ENCODE results near the gene ASNS. TPM values are rescaled to one million over a fixed set of nuclear protein-coding genes. Genes with fewer than 3 reads are reported as not detected.
A peak's percentile ranks its signal among the peaks of the same experiment; 100 is the strongest.
"Not testable (repeated sequence)": the region's sequence is repeated elsewhere in the genome, so short reads cannot be mapped to it uniquely, and the experiment has no call there.

Gene ASNS, protein sequence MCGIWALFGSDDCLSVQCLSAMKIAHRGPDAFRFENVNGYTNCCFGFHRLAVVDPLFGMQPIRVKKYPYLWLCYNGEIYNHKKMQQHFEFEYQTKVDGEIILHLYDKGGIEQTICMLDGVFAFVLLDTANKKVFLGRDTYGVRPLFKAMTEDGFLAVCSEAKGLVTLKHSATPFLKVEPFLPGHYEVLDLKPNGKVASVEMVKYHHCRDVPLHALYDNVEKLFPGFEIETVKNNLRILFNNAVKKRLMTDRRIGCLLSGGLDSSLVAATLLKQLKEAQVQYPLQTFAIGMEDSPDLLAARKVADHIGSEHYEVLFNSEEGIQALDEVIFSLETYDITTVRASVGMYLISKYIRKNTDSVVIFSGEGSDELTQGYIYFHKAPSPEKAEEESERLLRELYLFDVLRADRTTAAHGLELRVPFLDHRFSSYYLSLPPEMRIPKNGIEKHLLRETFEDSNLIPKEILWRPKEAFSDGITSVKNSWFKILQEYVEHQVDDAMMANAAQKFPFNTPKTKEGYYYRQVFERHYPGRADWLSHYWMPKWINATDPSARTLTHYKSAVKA
- 10.6 TPM for total RNA-seq

- peak; percentile 95 for DNase-seq
Measured at GRCh38 chr7:97872025-97872669, at the start of gene ASNS. Gene ASNS, minus strand, starts transcription at chr7:97872408. Its CDS starts 3,252 bp downstream, at chr7:97869156.

DNA sequence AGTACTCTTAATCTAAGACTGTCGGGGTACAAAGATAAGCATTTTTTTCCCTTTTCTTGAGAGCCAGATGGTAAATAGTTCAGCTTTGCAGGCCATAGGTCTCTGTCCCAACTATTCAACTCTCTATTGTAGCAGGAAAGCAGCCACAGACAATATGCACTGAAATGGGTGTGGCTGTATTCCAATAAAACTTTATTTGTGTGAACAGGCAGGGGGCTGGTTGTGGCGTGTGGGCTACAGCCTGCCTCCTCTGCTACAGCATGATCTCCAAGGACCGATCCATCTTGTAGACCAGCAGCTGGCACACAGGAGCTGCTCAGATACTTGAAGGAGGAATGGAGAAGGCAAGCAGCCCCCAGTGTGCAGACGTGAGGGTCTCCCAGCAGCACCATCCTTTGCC, 49.0 kb upstream of the ASNS start:
- DNase-seq: not testable (repeated sequence)

DNA sequence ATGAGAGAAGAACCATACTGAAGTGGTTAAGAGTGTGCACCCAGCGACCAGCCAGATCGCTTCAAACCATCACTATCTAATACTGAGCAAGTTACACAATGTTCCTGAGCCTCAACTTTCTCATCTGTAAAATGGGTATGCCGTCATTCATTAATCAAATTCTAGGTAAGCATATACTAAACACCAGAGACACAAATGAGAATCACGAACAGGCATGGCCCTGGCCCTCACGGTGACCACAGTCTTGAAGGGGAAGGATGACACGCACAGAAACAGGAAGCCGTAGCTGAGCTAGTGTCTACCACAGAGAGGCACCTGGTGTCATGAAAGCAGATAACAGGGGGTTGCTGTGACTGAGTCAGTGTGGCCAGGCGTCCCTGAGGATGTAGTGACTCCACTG, 43.1 kb upstream of the ASNS start:
- DNase-seq: not testable (repeated sequence)

DNA sequence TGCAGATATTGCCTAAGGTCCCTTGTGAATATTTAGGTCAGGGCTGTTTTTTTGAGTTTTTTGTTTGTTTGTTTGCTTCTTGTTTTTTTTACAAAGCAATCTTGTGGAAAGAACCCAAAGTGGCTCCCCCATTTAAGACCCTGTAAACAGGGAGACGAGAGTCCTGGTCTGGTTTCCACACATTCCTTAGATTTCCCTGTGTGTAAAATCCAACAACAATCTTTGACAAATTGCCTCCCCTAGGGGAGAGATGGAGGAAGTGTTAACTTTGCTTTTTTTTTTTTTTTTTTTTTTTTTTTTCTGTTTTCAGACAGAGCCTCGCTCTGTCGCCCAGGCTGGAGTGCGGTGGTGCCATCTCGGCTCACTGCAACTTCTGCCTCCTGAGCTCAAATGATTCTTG, 40.1 kb upstream of the ASNS start:
- DNase-seq: not testable (repeated sequence)

DNA sequence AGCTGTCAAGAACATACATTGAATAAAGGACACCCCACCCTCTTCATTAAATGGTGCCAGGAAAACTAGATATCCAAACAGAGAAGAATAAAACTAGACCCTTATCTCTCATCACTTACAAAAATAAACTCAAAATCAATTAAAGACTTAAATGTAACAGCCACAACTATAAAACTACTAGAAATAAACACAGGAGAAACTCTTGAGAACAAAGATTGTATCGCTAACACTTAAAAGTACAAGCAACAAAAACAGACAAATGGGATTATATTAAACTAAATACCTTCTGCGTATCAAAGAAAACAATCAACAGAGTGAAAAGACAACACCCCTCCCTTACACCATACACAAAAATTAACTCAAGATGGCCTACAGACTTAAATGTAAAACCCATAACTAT, 24.7 kb upstream of the ASNS start:
- not testable (repeated sequence) for DNase-seq

DNA sequence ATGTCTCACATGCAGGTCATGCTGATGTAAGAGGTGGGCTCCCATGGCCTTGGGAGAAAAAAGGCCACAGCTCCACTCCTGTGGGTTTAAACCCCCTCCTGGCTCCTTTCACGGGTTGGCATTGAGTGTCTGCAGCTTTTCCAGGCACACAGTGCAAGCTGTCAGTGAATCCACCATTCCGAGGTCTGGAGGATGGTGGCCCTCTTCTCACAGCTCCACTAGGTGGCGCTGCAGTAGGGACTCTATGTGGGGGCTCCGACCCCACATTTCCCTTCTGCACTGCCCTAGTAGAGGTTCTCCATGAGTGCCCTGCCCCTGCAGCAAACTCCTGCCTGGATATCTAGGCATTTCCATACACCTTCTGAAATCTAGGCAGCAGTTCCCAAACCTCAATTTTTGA, 19.5 kb upstream of the ASNS start:
- not testable (repeated sequence) for DNase-seq

- DNase-seq: not testable (repeated sequence)
Measured at GRCh38 chr7:97879527-97879926, 7.3 kb upstream of the ASNS start.

GRCh38 chr7:97874894-97875293, 2.7 kb upstream of the ASNS start:
- DNase-seq: not testable (repeated sequence)

DNA sequence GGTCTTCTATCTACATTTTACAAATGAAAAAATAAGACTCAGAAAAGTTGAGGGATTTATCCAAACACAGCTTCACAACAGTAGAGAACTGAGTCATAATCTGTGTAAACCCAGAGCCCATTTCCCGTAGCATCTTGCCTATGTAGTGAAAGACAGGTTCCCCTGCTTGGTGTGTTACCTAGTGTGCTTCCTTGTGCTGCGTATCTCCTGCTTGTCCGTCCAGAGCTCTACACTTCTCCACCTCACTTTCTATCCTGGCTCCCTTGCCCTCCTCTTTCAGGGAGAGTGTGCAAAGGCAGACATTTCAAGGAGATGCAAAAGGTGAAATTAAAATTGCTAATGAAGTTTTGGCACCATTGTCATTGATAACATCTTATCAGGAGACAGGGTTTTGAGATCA, 1.4 kb upstream of the ASNS start:
- DNase-seq: no peak

DNA sequence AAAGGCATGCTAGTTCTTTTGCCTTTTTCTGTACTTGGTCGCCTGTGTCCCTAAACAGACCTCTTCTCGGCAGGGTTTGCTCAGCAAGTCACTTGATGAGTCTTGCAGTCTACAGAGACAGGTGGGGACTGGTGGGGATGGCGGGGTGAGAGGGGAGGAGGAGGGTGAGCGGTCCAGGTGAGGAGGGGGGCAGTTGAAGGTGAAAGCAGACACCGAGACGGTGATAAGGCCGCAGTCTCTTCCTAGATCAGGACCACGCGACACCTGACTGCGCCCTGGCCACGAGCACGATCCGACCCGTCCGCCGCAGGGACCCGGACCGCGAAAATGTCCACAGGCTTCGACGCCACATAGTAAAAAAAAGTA, 566 bp downstream of the ASNS start:
- DNase-seq: no peak

DNA sequence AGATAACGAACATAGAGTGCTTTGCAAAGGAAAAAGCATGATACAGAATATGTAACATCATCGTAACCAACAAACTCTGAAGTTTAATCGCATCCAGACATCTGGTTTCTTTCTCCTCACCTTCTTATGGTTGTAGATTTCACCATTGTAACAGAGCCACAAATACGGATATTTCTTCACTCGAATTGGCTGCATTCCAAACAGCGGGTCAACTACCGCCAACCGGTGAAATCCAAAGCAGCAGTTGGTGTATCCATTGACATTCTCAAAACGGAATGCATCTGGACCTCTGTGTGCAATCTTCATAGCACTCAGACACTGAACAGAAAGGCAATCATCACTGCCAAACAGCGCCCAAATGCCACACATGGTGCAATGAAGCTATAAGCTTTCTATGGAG, 3.4 kb downstream of the ASNS start:
- peak; percentile 32 for DNase-seq

- DNase-seq: no peak
Measured at GRCh38 chr7:97868314-97868713, 3.9 kb downstream of the ASNS start.

- DNase-seq: no peak
Measured at GRCh38 chr7:97865104-97865503, 7.1 kb downstream of the ASNS start.

- no peak for DNase-seq
Measured at GRCh38 chr7:97859606-97860204, 12.5 kb downstream of the ASNS start.

GRCh38 chr7:97858221-97858620, 14.0 kb downstream of the ASNS start:
- DNase-seq: no peak

DNA sequence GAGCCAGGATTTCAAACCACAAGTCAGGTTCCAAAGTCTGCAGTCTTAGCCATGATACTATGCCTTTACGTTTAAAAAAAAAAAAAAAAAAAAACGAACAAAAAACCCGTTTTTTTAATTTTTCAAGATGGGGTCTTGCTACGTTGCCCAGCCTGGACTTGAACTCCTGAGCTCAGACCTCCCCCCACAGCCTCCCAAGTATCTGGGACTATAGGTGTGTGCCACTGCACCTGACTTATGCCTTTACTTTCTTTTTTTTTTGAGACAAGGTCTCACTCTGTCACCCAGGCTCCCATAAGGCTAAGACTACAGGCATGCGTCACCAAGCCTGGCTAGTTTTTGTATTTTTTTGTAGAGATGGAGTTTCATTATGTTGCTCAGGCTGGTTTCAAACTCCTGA, 14.7 kb downstream of the ASNS start:
- no peak for DNase-seq

DNA sequence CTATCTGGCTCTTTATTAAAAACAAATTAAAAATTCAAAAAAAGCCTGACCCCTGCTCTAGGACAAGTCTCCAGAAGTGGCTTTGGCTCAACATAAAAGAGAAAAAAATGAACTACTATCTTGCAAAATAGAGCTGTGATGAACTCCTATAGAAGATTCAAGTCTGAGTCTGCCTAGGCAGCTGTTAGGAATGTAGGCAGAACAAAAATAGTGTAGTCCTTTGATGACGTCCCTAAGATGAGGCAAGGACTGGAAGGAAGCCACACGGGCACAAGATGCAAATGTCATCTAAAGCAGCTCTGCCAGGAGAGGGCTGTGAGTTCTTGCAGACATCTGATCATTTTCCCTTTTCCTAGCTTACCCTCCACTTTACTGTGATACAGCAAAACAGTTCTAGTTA, 20.5 kb downstream of the ASNS start:
- DNase-seq: no peak

GRCh38 chr7:97850262-97851031, 21.8 kb downstream of the ASNS start:
- not testable (repeated sequence) for DNase-seq

DNA sequence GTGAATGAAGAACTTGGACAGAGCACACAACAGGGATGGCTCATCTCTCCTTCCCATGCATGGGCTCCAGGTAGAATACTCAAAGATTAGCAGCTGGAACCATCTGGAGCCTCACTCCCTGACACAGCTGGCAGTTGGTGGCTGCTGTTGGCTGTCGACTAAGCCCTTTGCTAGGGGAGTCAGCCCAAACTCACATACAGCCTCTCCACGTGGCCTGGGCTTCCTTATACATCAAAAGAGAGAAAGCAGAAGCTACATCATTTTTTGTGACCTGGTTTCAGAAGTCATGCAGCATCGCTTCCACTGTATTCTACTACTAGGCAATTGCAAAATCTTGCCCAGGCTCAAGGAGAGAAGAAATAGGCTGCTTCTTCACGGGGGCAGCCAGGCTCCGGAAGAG, 24.4 kb downstream of the ASNS start:
- no peak for DNase-seq

GRCh38 chr7:97846945-97847344, 25.3 kb downstream of the ASNS start:
- no peak for DNase-seq

DNA sequence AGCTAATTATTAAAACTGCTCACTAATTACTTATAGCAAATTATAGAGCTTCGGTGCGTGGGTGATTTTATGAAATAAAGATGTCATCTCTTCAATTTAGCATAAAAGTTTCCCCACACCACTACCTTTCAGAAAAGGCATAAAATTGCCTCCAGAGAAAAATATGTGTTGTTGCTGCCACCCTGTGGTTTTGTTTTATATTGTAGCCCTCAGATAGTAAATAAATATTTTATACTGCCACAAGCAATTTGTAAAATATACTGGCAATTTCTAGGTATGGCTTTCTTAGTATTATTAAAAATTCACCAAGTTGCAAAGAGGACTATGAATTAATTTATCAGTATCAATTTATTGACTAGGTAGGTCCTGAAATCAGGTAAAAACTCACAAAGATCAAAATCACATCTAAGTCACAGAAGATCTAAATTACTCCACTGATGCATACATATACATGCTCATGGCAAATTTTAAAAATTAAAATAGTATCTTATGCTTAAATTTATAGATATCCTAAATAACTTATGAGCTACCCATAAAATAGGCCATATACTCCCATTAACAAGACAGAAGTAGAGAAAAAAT, 26.5 kb downstream of the ASNS start:
- peak; percentile 56 for DNase-seq

- no peak for DNase-seq
Measured at GRCh38 chr7:97844036-97844435, 28.2 kb downstream of the ASNS start.
